ENCODE data around the gene ADCY5.

ADCY5 gene

DNA sequence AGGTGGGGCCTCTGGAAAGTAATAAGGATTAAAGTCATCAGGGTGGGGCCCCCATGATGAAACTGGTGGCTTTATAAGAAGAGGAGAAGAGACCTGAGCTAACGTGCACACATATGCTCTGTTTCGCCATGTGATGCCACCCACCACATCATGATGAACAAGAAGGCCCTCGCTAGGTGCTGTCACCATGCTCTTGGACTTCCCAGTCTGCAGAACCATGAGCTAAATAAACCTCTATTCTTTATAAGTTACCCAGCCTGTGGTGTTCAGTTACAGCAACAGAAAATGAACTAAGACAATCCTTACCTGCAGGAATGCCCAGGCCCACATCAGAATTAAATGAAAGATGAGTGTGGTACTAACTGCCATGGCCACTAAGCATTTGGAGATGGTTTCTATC is 79.8 kb downstream of the ADCY5 start:
- no peak for DNase-seq (ENCODE audit: low read depth in 2 of 2)

DNA sequence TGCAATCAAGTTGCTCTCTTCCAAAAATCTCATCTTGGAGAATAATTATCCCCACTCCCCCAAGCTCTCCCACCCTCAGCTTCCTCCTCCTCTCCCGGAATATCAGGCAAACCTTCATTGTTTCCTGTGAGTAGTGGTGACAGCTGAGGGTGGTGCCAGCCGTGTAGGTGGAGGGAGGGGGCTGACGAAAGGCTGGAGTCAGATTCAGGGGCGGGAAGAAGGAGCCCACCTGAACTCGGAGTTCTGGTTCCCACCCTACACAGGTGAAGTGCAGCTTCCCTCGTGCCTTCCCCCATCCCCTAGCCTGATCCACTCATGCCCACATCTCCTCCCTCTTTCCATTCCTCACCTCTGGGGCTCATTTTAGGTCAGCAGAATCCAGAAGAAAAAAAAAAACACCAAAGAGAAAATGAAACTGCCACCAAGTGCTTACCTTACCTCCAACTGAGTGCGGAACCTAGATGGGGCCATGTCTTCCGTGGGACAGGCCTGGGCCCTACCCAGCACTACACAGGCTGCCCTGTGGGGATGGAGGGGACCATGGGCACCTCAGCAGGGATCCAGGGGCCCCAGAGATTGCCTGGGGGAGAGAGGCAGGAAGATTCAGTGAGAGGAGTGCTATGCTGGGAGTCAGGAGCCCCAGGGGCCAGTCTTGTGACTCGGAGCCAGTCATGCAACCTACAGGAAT is 81.3 kb downstream of the ADCY5 start:
- DNase-seq (ENCODE audit: low read depth in 2 of 2), result no peak

DNA sequence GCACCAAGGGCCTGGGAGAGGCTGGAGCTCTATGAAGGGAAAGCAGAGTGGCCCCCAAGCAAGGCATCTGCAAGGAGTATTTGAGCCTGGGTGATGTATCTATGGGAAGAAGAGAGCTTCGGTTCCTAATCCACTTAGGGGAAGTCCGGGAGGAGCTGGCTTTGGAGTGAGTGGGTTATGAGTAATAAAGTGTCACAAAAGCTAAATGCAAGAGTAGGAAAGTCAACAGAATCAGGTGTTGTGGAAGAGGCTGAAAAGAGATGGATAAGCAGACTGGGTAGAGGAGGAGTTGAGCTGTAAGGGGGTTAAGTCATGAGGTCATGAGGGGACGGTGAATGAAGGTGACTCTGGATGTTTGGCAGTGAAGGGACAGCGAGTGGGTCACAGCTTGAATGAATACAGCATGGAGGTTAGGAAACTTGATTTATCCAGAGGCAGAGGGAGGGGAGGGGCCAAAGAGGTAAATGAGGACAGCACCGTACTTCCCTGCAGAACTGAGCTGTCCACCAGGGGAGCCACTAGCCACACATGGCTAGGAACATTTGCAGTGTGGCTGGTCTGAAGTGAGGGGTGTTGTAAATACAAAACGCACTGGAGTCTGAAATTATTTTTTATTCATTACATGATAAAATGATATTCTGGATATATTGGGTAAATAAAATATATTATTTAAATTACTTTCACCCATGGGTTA is 83.3 kb downstream of the ADCY5 start:
- DNase-seq (ENCODE audit: low read depth in 2 of 2), result no peak

DNA sequence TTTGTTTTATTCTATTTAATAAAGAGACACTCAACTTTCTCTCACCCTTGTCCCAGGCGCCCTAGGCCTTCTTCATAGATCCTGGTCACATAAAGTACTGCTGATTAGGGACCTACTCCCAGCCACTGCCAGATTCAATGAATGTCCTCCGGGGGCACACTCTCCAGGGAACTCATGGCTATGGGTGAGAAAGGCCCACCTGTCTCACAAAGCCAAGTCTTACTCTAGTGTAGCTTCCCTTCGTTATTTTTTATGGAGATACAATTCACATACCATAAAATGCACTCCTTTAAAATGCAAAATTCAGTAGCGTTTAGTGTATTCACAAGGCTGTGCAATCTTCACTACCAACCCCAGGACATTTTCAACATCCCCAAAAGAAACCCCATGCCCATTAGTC is 87.8 kb downstream of the ADCY5 start:
- DNase-seq (ENCODE audit: low read depth in 2 of 2), result no peak

DNA sequence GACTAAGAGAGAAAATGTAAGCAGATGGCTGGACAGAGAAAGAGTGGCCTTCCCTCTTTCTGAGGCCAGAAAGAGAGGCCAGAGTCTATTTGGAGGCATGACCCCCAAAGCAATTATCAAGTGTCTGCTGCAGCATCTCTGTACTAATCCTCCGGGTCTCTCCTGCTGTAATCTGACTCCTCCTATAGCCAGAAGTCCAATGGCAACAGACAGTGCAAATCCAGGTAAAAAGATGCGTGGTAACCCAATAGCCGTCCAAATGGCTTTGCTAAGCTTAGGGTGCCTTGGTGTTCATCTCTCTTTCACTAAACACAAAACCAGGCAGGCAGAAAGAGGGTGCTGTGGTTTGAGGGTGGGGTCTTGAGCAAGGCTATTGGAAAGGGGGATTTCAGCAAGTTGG is 91.6 kb downstream of the ADCY5 start:
- no peak for DNase-seq (ENCODE audit: low read depth in 2 of 2)

DNA sequence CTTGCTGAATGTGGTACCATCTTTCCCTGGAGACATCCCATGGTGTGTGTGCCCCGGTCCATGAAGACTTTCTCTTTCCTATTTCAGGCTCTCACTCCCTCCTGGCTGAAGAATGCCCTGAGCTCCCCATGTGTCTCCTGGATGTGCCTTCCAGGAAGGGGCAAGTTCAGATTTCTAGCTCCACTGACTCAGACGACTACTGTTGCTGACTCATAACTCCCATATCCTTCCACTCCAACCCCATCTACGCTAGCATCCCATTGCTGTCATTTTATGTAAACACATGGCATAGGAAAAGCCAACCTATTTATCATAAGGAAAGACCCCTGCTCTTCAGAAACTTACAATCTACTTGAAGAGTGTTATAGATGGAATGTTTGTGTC is 95.0 kb downstream of the ADCY5 start:
- no peak for DNase-seq (ENCODE audit: low read depth in 2 of 2)

DNA sequence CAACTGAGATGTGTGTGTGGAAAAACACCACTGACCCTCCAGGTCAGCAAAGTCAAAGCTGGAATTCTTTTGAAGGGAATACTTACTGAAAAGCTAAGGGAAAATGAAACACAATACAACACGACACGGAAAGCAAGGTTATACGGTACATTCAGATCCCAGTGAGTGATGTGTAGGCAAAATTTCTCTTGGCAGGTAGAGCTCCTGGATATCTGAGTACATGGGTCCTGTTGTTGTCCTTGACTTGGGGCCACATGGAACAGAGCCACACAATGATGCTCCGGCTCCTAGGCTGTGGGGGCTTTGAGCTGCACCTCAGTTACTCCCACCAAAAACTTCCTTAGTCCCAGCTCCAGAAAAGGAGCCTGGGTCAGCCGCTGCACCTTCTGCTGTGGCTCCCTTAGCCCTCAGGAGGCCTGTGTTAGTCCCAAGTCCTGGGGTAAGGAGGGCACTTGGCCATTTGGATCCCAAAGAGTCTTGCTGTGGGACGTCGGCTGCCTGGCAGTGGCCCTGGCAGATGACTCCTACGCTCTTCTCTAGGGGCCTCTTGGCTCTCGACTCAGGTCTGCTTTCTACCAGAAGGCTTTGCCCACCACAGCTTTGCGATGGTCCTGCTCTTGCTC is 95.6 kb downstream of the ADCY5 start:
- no peak for DNase-seq (ENCODE audit: low read depth in 2 of 2)

DNA sequence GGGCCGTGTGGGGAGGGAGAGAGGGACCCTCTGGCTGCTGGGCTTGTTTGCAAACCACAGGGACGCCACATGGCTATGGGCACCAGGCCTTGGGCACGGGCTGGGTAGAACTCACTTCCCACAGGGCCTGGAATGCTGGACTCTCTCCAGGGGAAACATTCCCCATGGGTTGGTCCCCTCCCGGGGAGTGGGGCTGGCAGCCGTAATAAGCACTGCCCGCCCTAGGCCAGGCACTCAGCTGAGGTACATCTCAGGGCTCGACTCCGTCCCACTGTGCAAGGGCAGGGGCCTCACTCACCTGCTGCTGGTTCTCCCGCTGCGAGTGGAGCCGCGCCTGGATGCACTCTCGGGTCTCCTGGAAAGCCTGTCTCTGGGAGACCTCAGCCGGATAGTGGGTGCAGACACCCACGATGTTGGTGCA is 96.7 kb downstream of the ADCY5 start:
- DNase-seq (ENCODE audit: low read depth in 2 of 2), result no peak

DNA sequence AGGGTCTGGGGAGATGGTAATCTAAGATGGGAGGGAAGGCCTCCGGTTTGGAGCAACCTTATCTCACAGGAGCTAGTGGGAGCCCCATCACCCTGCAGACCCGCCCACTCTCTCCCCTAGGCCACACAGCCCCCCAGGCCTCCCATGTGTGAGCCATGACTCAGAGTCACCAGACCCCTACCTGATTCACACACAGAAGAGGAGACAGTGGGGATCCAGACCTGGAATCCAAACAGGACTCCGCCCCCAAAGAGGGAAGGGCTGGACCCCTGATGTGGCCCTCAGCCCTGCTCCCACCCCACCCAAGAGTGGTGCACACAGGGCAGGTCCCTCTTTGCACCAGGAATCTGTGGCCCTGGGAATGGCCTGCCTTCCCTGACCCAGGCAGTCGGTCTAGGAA is 97.4 kb downstream of the ADCY5 start:
- DNase-seq (ENCODE audit: low read depth in 2 of 2), result no peak

DNA sequence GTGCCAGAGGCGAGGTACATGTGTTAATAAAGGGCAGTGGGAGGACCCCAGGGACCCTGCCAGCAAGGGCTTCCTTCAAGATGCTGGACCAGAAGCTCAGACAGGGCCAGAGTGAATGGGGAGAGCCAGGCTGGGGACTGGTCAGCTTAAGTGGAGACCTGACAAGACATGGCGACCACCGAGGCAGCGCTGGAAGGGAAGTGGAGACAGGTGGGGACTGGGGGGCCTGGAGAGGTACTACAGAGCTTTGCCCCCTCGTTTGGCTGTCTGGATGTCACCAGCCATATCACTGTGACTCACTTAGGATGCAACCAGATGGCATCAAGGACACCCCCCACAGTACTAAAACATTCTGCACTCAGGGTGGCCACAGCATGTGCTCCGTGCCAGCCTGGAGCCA is 97.9 kb downstream of the ADCY5 start:
- no peak for DNase-seq (ENCODE audit: low read depth in 2 of 2)

DNA sequence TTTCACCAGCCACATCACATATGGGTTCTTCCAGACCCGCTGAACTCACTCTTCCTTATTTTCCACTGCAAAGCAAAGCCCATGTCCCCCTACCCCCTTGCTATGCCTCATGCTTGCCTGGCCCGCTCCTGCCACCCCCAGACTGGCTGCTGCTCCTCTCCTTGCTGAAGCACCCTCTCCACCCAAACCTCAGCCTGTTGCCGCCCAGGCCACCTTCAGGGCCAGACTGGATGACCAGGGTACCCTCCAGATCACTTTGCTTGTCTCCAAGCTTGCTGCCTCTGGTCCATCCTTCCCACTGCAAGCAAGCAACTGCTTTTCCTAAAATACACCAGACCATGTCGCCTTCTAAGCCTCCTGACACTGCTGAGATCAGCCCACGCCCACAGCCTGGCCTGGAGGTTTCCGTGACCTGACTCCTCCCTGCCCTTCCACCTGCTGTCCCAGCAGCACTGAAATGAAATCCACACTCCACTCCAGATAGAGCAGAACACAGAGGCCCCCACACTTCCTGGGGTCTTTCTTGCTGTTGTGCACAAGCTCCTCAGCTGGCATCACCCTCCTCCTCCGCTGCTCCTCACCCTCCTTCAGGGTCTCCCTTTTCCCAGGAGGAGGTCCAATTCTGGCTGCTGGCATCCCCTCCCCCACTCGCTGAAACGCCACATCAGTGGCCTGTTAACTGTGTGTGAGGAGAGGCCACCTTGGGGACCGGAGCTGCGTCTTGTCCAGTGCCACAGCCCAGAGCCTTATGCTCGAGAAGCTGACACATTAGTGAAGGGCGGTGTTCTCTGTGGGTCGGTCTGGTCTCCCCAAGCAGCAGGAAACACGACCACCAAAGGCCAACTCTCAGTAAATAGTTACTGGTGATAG is 99.1 kb downstream of the ADCY5 start:
- no peak for DNase-seq (ENCODE audit: low read depth in 2 of 2)

DNA sequence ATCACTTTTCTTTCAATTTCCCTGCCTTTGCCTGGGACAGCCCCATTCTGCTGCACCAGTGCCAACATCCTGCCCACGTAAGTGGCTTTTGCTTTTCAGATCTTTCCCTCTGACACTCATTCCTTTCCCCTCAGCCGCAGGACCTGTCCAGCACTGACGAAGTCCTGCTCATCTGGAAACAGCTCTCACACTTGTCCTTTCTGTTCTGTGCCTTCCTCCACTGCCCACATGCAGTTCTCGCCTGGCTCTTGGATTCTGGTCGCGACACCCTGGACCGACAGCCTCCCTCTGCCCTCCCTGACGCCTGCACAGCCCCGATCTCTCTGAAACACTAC is 99.7 kb downstream of the ADCY5 start:
- no peak for DNase-seq (ENCODE audit: low read depth in 2 of 2)

DNA sequence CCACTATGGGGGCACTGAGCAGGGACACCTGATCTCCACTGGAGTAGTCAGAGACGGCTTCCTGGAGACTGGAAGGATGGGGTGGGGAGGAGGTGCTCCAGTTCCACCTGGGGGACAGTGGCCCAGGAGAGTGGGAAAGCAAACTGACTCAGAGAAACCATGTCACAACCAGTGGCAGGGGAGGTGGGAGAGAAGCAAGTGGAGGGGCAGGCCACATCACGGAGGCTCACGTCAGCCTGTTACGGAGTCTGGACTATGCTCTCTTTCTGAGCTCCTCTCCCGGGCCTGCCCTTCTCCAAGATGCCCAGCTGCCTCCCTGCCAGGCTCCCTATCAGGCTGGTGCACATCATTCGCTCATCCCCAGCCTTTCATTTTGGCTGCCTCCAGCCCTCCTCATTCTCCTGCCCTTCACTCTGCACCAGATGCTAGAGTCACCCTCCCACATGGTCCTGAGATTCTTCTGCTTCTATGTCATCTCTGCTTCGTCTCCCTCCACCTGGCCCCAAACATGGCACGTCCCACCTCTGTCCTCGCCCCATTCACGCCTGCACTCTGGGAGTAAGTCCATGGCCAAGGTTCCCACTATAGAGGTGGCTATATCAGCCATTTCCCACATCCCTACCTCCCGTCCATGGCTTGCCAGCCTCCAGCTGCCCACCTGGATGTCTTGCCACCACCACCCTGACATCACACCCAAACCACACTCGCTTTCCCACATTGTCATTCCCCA is 100.3 kb downstream of the ADCY5 start:
- no peak for DNase-seq (ENCODE audit: low read depth in 2 of 2)

DNA sequence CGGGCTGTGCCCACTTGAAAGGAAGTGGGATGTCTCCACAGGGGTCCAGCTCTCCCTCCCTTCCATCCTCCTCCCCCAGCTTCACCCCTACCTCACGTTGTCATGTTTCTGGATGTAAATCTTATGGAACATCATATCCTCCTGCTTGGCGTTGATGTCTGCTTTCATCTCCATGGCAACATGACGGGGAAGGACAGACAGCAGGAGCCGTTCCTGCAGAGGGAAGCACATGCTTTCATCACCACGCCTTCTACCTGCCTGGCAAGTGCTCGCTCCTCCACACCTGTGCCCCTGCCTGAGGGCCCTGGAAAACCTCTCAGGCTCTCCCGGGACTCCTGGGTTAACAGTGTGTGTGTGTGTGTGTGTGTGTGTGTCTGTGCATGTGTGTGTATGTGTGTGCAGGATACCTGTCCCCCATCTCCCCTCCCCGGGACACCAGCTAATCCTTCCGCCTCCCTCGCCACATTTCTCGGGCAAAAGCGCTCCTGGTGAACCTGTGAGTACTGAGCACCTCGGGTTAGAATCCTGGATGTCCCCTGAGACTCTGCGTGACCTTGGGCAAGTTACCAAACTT is 101.1 kb downstream of the ADCY5 start:
- DNase-seq (ENCODE audit: low read depth in 2 of 2), result no peak

DNA sequence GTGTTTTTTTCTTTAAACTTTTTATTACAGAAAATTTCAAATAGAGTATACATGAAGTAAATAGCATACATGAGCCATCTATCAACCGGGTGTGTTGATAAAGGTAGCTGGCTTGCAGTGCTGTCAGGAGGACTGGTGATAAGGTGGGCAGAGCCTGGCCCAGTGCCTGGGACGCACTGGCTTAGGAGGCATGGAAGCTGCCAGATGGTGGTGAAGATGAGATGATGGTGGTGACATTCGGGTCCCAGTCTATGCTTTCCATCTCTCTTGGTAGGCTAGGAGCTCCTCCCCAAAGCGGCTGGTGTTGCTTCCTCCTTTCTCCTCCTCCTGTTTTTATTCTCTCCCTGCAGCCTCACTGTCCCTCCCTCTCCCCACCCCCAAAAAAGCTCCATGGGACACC is 101.7 kb downstream of the ADCY5 start:
- DNase-seq (ENCODE audit: low read depth in 2 of 2), result no peak

DNA sequence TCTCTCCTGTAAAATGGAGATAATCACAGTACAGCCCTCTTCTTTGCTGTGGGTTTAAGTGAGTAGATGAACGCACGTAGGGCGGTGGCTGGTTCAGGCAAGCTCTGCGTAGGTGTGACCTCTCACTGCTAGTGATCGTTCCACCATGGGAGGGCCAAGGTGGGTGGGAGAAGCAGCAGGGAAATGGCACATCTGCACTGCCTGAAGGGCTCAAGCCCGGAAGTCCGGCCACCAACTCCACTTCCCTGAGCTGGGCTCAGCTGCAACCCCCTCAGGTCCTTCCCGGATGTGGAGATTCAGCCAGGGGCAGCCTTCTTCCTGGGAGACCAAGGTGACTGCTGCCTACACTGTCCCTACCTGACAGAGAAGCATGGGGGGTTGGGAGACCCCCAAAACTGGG is 102.9 kb downstream of the ADCY5 start:
- no peak for DNase-seq (ENCODE audit: low read depth in 2 of 2)

DNA sequence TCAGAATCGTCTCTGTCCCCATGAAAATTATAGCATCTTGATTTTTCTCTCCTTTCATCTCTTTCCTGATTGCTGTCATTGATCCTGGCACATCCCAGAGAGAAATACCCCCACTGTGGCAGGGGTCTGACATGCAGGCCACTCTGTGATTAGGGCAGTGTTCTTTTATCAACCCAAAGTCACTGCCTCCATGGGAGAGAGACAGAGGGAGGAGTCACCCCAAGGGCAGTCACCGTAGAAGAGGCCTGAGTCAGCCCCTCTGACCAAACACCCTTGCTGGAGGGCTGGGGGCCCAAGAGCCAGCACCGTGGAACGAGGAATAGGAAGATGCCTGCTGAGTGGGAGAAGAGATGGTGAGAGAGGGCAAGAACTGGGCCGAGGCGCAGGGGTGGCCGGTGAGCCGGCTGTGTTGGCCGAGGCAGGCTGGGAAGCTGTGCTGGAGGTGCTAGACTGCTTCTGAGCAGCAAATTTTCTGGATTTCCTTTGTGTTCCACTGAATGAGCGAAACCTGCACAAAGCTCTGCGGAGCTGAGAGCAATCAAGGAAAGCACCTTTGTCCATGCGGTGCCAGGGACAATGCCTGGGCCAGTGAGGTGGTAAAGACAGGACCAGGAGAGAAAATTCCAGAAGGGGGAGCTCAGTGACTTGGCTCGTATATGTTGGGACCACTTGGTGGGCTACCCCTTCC is 103.8 kb downstream of the ADCY5 start:
- DNase-seq (ENCODE audit: low read depth in 2 of 2), result no peak

DNA sequence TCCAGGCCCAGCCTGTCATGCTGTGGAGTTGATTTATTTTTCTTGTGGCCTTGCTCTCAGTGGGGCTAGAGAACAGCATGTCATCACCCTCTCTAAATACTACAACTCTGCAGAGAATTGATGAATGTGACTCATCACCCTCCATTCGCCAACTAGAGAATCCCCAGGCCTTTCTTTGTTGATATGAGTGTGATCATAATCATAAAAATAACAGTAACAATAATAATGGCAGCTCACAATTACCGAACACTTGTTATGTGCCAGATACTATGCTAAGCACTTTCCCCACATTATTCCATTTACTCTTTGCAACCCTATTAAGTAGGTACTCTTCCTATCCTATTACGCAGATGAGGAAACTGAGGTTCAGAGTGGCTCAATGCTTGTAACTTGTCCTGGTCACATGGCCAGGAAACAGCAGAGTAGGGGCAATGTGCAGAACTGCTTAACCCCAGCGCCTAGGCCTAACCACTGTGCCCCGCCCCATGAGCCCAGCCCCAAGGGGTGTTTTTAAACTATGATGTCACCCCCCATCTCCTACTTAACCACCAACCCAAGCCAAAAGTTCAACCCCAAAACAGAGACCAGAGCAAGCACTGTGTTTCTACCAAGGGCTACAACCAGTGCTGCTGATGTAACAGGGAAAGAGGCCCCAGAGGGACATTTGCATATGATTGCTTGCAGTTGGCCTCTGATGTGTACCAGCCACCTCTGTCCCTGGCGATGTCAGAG is 104.5 kb downstream of the ADCY5 start:
- DNase-seq (ENCODE audit: low read depth in 2 of 2), result no peak

DNA sequence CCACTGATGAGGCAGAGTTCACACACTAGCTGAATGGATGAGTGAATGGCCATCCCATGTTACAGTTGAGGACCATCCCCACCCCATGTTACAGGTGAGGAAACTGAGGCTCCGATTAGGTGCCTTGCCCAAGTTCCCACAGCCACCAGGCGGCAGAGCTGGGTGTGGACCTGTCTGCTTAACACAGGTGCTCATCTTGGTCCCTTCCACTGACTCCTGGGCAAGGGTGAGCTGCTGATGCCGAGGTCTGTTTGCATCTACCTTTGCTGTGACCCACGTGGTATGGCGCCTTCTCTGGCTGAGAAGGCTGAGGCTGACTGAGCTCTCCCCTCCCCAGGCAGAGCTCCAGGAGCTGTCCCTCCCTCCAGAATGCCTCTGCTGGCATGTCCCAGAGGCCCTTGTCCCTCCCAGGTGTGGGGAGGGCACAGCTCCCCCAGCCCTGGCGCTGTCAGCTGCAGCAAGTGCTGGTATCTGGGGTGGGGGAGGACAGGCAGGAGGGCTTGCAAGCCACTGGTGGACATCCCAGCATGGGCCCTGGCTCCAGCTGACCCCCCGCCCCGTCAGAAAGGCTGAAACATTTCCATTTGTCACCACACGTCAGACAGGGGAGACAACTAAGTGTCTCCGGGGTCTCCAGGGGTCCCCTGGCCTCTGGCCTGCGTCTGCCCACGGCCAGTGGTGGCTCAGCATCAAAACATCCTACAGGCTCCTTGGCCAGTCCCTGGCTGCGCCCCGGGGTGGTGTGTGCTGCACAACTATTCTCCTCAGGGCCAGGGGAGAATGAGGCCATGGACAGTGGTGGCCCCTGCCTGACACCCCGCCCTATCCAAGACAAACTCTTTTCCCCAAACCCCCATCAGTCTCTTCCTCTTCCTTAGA is 105.4 kb downstream of the ADCY5 start:
- DNase-seq (ENCODE audit: low read depth in 2 of 2), result no peak

Measured in stimulated activated CD8-positive, alpha-beta memory T cell treated with anti-CD3 and anti-CD28 coated beads, Interleukin-7, amount 100 ng/mL, for 4 hours (primary cell).